H9 (cell line): ENCODE measurements around the gene E2F7. TPM values are rescaled to one million over a fixed set of nuclear protein-coding genes. Genes with fewer than 3 reads are reported as not detected.

Source experiments
- DNase-seq: peaks from one replicate; pipeline ENCODE4 v3.0.0-alpha.2; 2017
- H2AFZ ChIP-seq: one replicate; pipeline ENCODE4 v1.6.1; 2013; ENCODE audit warnings: mild to moderate bottlenecking, low read length, control low read depth, moderate library complexity
- H2AK5ac ChIP-seq: 2 replicates; pipeline ENCODE4 v1.6.1; 2013; ENCODE audit warnings: low read length, control low read depth, mixed read lengths; ENCODE audit not compliant: insufficient read length
- H2BK120ac ChIP-seq: one replicate; pipeline ENCODE4 v1.6.1; 2013; ENCODE audit warnings: low read depth, mild to moderate bottlenecking, low read length, control low read depth, inconsistent platforms; ENCODE audit not compliant: poor library complexity, severe bottlenecking
- H2BK12ac ChIP-seq: 2 replicates; pipeline ENCODE4 v1.6.1; 2013; ENCODE audit warnings: low read length, control low read depth, mixed read lengths, low read depth; ENCODE audit not compliant: insufficient read length
- H2BK15ac ChIP-seq: 2 replicates; pipeline ENCODE4 v1.6.1; 2013; ENCODE audit warnings: low read depth, low read length, control low read depth
- H2BK20ac ChIP-seq: one replicate; pipeline ENCODE4 v1.6.1; 2013; ENCODE audit warnings: low read depth, mild to moderate bottlenecking, low read length, control low read depth, inconsistent platforms; ENCODE audit not compliant: poor library complexity, severe bottlenecking
- H2BK5ac ChIP-seq: 2 replicates; pipeline ENCODE4 v1.6.1; 2013; ENCODE audit warnings: low read length, control low read depth, mixed read lengths; ENCODE audit not compliant: insufficient read length
- H3K14ac ChIP-seq: 2 replicates; pipeline ENCODE4 v1.6.1; 2013; ENCODE audit warnings: low read length, control low read depth; ENCODE audit not compliant: insufficient read depth
- H3K18ac ChIP-seq: 2 replicates; pipeline ENCODE4 v1.6.1; 2013; ENCODE audit warnings: low read depth, mild to moderate bottlenecking, mixed read lengths, low read length, control low read depth; ENCODE audit not compliant: insufficient read length
- H3K23ac ChIP-seq: 2 replicates; pipeline ENCODE4 v1.6.1; 2013; ENCODE audit warnings: low read length, control low read depth, mixed read lengths, low read depth; ENCODE audit not compliant: insufficient read length
- H3K23me2 ChIP-seq: 2 replicates; pipeline ENCODE4 v1.6.1; 2013; ENCODE audit warnings: low read depth, mild to moderate bottlenecking, mixed read lengths, low read length, control low read depth; ENCODE audit not compliant: insufficient read length, poor library complexity, severe bottlenecking
- H3K27ac ChIP-seq: 2 replicates; pipeline ENCODE4 v1.5.1; 2013; ENCODE audit warnings: low read length, control low read depth, mixed read lengths, low read depth; ENCODE audit not compliant: insufficient read length
- H3K27me3 ChIP-seq: 2 replicates; pipeline ENCODE4 v1.6.1; 2013; ENCODE audit warnings: low read length, control low read depth, inconsistent platforms; ENCODE audit not compliant: insufficient read depth
- H3K4ac ChIP-seq: 2 replicates; pipeline ENCODE4 v1.6.1; 2013; ENCODE audit warnings: low read depth, mild to moderate bottlenecking, control low read depth, inconsistent platforms, low read length, moderate library complexity
- H3K4me1 ChIP-seq: 2 replicates; pipeline ENCODE4 v1.6.1; 2013; ENCODE audit warnings: low read length, control low read depth, inconsistent platforms; ENCODE audit not compliant: insufficient read depth
- H3K4me2 ChIP-seq: 2 replicates; pipeline ENCODE4 v1.6.1; 2013; ENCODE audit warnings: low read length, control low read depth, mixed read lengths; ENCODE audit not compliant: insufficient read length, insufficient read depth
- H3K56ac ChIP-seq: 2 replicates; pipeline ENCODE4 v1.6.1; 2013; ENCODE audit warnings: low read depth, mild to moderate bottlenecking, mixed read lengths, low read length, control low read depth; ENCODE audit not compliant: insufficient read length
- H3K79me1 ChIP-seq: 2 replicates; pipeline ENCODE4 v1.6.1; 2013; ENCODE audit warnings: low read depth, mild to moderate bottlenecking, moderate library complexity, low read length, control low read depth, inconsistent platforms; ENCODE audit not compliant: insufficient read depth, poor library complexity, severe bottlenecking
- H3K79me2 ChIP-seq: 2 replicates; pipeline ENCODE4 v1.6.1; 2013; ENCODE audit warnings: low read length, control low read depth, inconsistent platforms; ENCODE audit not compliant: insufficient read depth
- H3K9ac ChIP-seq: 2 replicates; pipeline ENCODE4 v1.6.1; 2013; ENCODE audit warnings: low read length, control low read depth, mixed read lengths; ENCODE audit not compliant: insufficient read length; ENCODE audit errors: extremely low read depth
- H3K9me3 ChIP-seq: one replicate; pipeline ENCODE4 v1.6.1; 2013; ENCODE audit warnings: low read depth, low read length, inconsistent platforms; ENCODE audit not compliant: control insufficient read depth
- H3T11ph ChIP-seq: one replicate; pipeline ENCODE4 v1.6.1; 2013; ENCODE audit warnings: mild to moderate bottlenecking, low read length, control low read depth, inconsistent platforms
- H4K20me1 ChIP-seq: one replicate; pipeline ENCODE4 v1.6.1; 2013; ENCODE audit not compliant: control insufficient read depth, insufficient read length, insufficient read depth
- H4K5ac ChIP-seq: 2 replicates; pipeline ENCODE4 v1.6.1; 2013; ENCODE audit warnings: low read depth, mild to moderate bottlenecking, mixed read lengths, low read length, control low read depth; ENCODE audit not compliant: insufficient read length
- H4K8ac ChIP-seq: replicated peaks from 2 replicates; pipeline ENCODE4 v1.6.1; 2013; ENCODE audit warnings: low read length, control low read depth, mixed read lengths, low read depth; ENCODE audit not compliant: insufficient read length
- H4K91ac ChIP-seq: 2 replicates; pipeline ENCODE4 v1.6.1; 2013; ENCODE audit warnings: low read depth, mild to moderate bottlenecking, moderate library complexity, mixed read lengths, low read length, control low read depth; ENCODE audit not compliant: insufficient read length
- H3K27ac Mint-ChIP-seq, 3 experiments: 2 replicates in 2 of 3; 3 replicates in 1 of 3; pipeline ENCODE4 v1.8.0; 2020 to 2021; ENCODE audit warnings: mixed read lengths in 3 of 3, mild to moderate bottlenecking in 1 of 3, moderate library complexity in 1 of 3
- H3K27me3 Mint-ChIP-seq: 2 replicates; pipeline ENCODE4 v1.8.0; 2021; ENCODE audit warnings: low read depth, mild to moderate bottlenecking, moderate library complexity, mixed read lengths
- H3K36me3 Mint-ChIP-seq, 3 experiments: 2 replicates in 2 of 3; 3 replicates in 1 of 3; pipeline ENCODE4 v1.8.0; 2020 to 2021; ENCODE audit warnings: low read depth in 3 of 3, mixed read lengths in 3 of 3; ENCODE audit not compliant: insufficient read depth in 1 of 3
- H3K4me1 Mint-ChIP-seq, 2 experiments: 2 replicates each; pipeline ENCODE4 v1.8.0; 2020; ENCODE audit warnings: mixed read lengths in 2 of 2
- H3K4me3 Mint-ChIP-seq, 2 experiments: 2 replicates in 1 of 2; 3 replicates in 1 of 2; pipeline ENCODE4 v1.8.0; 2020 to 2021; ENCODE audit warnings: mild to moderate bottlenecking in 2 of 2, mixed read lengths in 2 of 2, moderate library complexity in 1 of 2
- H3K9me3 Mint-ChIP-seq, 2 experiments: 2 replicates in 1 of 2; 3 replicates in 1 of 2; pipeline ENCODE4 v1.8.0; 2020; ENCODE audit warnings: mild to moderate bottlenecking in 2 of 2, mixed read lengths in 2 of 2, moderate library complexity in 1 of 2
- WGBS: extraction: QIAGEN DNeasy Blood & Tissue Kit; methylation state at CpG from one replicate; pipeline ENCODE4 v1.1.7; 2013; ENCODE audit warnings: missing lambda C conversion rate, low lambda C conversion rate, mixed read lengths; ENCODE audit not compliant: insufficient read length; ENCODE audit errors: extremely low coverage; 5-methylcytosine and 5-hydroxymethylcytosine counted together
- long read RNA-seq: library from polyadenylated mRNA; unstranded; transcript quantifications from one replicate; pipeline ENCODE4 v2.0.0, GENCODE V29; 2020
- total RNA-seq: library from RNA; stranded (reverse); gene quantifications from 2 replicates; pipeline ENCODE4 v1.2.1, GENCODE V29; 2021
- TF ChIP-seq, protein P1 (sequence below): fragments of 200-600 bp; sonication (generic); conservative IDR thresholded peaks from 3 replicates; pipeline ENCODE4 v1.8.0; 2021; ENCODE audit warnings: antibody characterized with exemption, mild to moderate bottlenecking

E2F7 gene, protein sequence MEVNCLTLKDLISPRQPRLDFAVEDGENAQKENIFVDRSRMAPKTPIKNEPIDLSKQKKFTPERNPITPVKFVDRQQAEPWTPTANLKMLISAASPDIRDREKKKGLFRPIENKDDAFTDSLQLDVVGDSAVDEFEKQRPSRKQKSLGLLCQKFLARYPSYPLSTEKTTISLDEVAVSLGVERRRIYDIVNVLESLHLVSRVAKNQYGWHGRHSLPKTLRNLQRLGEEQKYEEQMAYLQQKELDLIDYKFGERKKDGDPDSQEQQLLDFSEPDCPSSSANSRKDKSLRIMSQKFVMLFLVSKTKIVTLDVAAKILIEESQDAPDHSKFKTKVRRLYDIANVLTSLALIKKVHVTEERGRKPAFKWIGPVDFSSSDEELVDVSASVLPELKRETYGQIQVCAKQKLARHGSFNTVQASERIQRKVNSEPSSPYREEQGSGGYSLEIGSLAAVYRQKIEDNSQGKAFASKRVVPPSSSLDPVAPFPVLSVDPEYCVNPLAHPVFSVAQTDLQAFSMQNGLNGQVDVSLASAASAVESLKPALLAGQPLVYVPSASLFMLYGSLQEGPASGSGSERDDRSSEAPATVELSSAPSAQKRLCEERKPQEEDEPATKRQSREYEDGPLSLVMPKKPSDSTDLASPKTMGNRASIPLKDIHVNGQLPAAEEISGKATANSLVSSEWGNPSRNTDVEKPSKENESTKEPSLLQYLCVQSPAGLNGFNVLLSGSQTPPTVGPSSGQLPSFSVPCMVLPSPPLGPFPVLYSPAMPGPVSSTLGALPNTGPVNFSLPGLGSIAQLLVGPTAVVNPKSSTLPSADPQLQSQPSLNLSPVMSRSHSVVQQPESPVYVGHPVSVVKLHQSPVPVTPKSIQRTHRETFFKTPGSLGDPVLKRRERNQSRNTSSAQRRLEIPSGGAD
- total RNA-seq: 24.5 and 24.6 TPM in 2 replicates
- long read RNA-seq, full-length matches to known transcripts: 6 of 23 reads
- long read RNA-seq, partial matches to known transcripts: 7 of 23 reads
- long read RNA-seq, other reads (novel, unspliced or antisense): 10 of 23 reads

DNA sequence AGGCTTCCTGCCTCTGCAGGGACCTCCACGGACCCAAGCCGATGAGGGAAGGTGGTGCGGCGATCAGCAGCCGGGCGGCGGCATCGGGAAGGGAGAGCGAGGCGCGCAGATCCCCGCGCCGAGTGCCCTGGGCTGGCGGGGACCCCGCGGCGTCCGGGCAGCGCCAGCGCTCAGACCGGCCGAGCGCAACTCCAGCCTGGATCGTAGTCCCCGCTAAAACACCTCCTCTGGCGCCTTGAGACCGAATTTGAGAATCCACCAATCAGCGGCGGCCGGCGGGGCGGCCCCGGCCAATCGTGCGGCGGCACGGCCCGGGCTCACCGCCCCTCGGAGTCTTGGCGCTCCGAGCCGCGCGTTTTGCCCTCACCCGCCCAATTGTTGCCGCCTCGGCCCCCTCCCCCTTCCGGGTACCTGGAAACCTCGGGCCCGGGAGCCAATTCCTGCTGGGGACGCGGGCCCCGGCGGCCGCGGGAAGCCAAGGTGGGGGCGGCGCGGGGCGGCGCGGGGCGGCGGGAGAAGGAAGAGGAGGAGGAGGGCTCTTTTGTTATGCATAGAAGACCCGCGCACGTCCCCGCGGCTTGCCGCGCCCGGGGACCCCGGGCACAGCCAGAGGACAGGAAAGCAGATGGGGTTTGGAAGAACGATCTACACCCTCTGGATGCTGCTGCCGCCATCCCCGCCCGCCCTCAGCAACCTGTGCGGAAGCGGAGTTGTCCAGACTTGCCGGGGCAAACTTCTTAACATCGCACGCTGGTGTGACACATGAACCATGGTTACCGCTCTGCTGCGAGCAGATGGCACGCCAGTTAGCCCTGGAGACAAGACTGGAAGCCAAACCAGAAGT, at the start of gene E2F7:
TSS of gene E2F7 (minus strand) at position 209 of the 844 bp plus-strand sequence. CDS start 934 bp downstream, outside the sequence.
- Mint-ChIP-seq H3K4me1 (peaks cover 24 to 33% of the 10 kb centered on the region in 2 experiments), H3K36me3 (peaks cover 19 to 32% (median 31%) of the 10 kb centered on the region in 3 experiments; a peak in 6 of 7 replicates), H3K27me3 (no peaks in the 10 kb centered on the region), H3K9me3 (no peaks in the 10 kb centered on the region), H3K4me3 (peak within 1 kb of the TSS; percentile 77 to 86), H3K27ac (peak within 1 kb of the TSS; percentile 93 to 97 (median 96))
- no peak within 1 kb of the TSS for H2BK20ac ChIP-seq
- no peak within 1 kb of the TSS for H2AFZ ChIP-seq
- peaks cover 5% of the 10 kb centered on the region for H3K23me2 ChIP-seq
- TF ChIP-seq, protein P1, sequence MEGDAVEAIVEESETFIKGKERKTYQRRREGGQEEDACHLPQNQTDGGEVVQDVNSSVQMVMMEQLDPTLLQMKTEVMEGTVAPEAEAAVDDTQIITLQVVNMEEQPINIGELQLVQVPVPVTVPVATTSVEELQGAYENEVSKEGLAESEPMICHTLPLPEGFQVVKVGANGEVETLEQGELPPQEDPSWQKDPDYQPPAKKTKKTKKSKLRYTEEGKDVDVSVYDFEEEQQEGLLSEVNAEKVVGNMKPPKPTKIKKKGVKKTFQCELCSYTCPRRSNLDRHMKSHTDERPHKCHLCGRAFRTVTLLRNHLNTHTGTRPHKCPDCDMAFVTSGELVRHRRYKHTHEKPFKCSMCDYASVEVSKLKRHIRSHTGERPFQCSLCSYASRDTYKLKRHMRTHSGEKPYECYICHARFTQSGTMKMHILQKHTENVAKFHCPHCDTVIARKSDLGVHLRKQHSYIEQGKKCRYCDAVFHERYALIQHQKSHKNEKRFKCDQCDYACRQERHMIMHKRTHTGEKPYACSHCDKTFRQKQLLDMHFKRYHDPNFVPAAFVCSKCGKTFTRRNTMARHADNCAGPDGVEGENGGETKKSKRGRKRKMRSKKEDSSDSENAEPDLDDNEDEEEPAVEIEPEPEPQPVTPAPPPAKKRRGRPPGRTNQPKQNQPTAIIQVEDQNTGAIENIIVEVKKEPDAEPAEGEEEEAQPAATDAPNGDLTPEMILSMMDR: no peak
- H3K4ac ChIP-seq: no peak within 1 kb of the TSS
- no peak within 1 kb of the TSS for H2AK5ac ChIP-seq
- no peak within 1 kb of the TSS for H2BK12ac ChIP-seq
- no peak within 1 kb of the TSS for H2BK5ac ChIP-seq
- H4K20me1 ChIP-seq: no peaks in the 10 kb centered on the region
- H4K5ac ChIP-seq: no peak within 1 kb of the TSS
- H2BK120ac ChIP-seq: no peak within 1 kb of the TSS
- no peak within 1 kb of the TSS for H4K8ac ChIP-seq
- peaks cover 2% of the 10 kb centered on the region for H3K79me1 ChIP-seq
- peak within 1 kb of the TSS; percentile 92 for H3K14ac ChIP-seq
- no peak within 1 kb of the TSS for H4K91ac ChIP-seq
- DNase-seq: peak; percentile 99
- H3K9me3 ChIP-seq: no peaks in the 10 kb centered on the region
- H3K9ac ChIP-seq: peak within 1 kb of the TSS; percentile 85
- H3K23ac ChIP-seq: no peak within 1 kb of the TSS
- H3K4me1 ChIP-seq: no peaks in the 10 kb centered on the region; the same call in 1 of the 2 replicates
- H3K79me2 ChIP-seq: no peaks in the 10 kb centered on the region; the same call in 1 of the 2 replicates
- H3K18ac ChIP-seq: peak within 1 kb of the TSS; percentile 92
- peak within 1 kb of the TSS; percentile 88 for H3K4me2 ChIP-seq
- H3K27ac ChIP-seq: peak within 1 kb of the TSS; percentile 72
- H3T11ph ChIP-seq: no peak within 1 kb of the TSS
- H2BK15ac ChIP-seq: 0 out of 2 replicates have a peak within 1 kb of the TSS, but pooled peaks have one; percentile 2
- H3K56ac ChIP-seq: no peak within 1 kb of the TSS
- no CpG with 5 or more reads among the region's 87 CpGs for WGBS
- H3K27me3 ChIP-seq: no peaks in the 10 kb centered on the region
